ENCODE results near the gene QRFPR. TPM values are rescaled to one million over a fixed set of nuclear protein-coding genes. Genes with fewer than 3 reads are reported as not detected.

QRFPR gene
- total and polyA plus RNA-seq, 2 of the 8 experiments (the other 6 are each of a cell fraction or from before 2014, with no cell fraction given), result 1.0 to 2.9 TPM

DNA sequence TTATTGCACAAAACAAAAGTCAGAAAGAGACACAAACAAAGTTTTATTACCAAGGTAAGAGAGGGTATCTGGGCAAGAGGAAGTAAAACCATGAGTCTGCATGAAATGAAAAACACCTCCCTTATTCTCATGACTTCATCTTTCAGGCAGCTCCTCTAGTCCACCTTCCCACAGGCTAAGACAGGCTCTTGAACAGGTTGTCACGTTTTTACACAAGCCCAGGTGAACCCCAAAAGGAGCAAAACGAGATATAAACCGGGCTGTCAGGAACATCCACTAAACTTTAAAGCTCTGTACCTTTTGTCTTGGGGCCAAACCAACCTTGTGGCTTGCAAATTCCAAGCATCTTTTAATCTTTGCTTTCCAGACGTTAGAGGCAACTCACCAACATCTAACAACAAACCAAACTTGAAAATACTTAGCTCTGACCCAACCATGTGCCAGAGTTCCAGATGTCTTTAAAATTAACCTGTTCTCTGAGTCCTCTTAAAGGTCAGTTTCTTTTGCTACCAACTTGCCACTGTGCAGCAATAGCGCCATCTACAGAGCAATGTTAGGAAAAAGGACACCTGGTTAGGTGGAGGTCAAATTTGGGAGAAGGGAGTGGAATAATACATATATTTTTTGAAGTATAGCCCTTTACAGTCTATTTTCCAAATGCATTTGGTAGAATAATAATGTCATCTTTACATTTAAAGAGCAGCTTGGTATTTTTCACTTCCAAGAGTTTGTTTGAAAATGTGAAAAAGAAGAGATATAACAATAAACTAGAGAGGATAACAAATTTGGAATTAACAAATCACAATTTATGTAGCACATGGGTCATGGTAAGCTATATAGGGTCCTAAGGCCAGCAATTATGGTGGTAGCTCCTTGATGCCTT is 73.1 kb downstream of the QRFPR start (continued):
- TF ChIP-seq CTBP2 (IDR thresholded peaks at IDR 0.05; ENCODE audit: borderline replicate concordance, insufficient read depth, insufficient read length, low read length) (no peak), RAD21 (IDR thresholded peaks at IDR 0.05 in 1 of 2, conservative IDR thresholded peaks at IDR 0.05 in 1 of 2; ENCODE audit: low read depth in 2 of 2, low read length in 2 of 2) (peak; percentile 94 to 95), KDM5A (IDR thresholded peaks at IDR 0.05; ENCODE audit: low read length) (no peak), SUZ12 (IDR thresholded peaks at IDR 0.05; ENCODE audit: low read length) (no peak), SP1 (IDR thresholded peaks at IDR 0.05; ENCODE audit: low read depth, low read length) (no peak), JUN (IDR thresholded peaks at IDR 0.05; ENCODE audit: low read depth, low read length) (no peak)
